MG63 (cell line): ENCODE measurements around the gene ZFPM1. TPM values are rescaled to one million over a fixed set of nuclear protein-coding genes. Genes with fewer than 3 reads are reported as not detected.

Experiments used
- DNase-seq: peaks from one replicate; pipeline ENCODE4 v3.0.0-alpha.2; 2020
- H3K27me3 ChIP-seq: fragments of 250-450 bp; sonication (Bioruptor Pico); 2 replicates; pipeline ENCODE4 v1.5.1; 2020; ENCODE audit warnings: mild to moderate bottlenecking, moderate library complexity
- H3K36me3 ChIP-seq: fragments of 250-450 bp; sonication (Bioruptor Pico); 2 replicates; pipeline ENCODE4 v1.5.1; 2020; ENCODE audit warnings: mild to moderate bottlenecking, moderate library complexity
- H3K4me3 ChIP-seq: fragments of 250-450 bp; sonication (Bioruptor Pico); 2 replicates; pipeline ENCODE4 v1.5.1; 2020; ENCODE audit warnings: mild to moderate bottlenecking, moderate library complexity
- H3K9me3 ChIP-seq: fragments of 250-450 bp; sonication (Bioruptor Pico); 2 replicates; pipeline ENCODE4 v1.5.1; 2020; ENCODE audit warnings: mild to moderate bottlenecking, moderate library complexity
- total RNA-seq: library from RNA; depleted of rRNA; stranded (reverse); fragments of >200 nt; shearing (Covaris generic); gene quantifications from 2 replicates; pipeline ENCODE4 v1.2.3, GENCODE V29; 2014; ENCODE audit warnings: low replicate concordance

Gene ZFPM1
- total RNA-seq, 1 experiment from 2014 or later: 0.33 TPM

DNA sequence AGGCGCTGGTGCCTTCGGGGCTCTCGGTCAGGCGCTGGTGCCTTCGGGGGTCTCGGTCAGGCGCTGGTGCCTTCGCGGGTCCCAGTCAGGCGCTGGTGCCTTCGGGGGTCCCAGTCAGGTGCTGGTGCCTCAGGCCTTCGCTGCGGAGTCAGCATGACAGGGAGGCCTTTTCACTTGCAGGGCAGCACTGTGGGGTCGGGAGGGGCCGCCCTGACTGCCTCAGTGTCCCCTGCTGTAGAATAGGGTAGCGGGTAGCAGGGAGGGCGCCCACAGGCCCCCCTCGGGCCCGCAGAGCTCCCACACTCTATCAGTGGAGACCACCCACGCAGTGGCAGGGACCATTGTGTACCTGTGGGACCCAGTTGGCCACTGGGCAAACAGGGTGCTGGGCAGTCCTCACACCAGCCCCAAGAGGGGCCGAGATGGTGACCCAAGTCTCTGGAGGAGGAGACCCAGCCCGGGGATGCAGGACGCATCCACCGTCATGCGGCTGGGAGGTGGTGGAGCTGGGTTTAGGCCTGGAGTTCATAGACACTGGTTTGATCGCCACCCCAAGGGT lies 38.0 kb downstream of the ZFPM1 start:
- Histone ChIP-seq H3K4me3 (no peak overlapping the region), H3K9me3 (no peaks in the 10 kb centered on the region), H3K27me3 (no peaks in the 10 kb centered on the region), H3K36me3 (no peaks in the 10 kb centered on the region)
- DNase-seq: no peak

DNA sequence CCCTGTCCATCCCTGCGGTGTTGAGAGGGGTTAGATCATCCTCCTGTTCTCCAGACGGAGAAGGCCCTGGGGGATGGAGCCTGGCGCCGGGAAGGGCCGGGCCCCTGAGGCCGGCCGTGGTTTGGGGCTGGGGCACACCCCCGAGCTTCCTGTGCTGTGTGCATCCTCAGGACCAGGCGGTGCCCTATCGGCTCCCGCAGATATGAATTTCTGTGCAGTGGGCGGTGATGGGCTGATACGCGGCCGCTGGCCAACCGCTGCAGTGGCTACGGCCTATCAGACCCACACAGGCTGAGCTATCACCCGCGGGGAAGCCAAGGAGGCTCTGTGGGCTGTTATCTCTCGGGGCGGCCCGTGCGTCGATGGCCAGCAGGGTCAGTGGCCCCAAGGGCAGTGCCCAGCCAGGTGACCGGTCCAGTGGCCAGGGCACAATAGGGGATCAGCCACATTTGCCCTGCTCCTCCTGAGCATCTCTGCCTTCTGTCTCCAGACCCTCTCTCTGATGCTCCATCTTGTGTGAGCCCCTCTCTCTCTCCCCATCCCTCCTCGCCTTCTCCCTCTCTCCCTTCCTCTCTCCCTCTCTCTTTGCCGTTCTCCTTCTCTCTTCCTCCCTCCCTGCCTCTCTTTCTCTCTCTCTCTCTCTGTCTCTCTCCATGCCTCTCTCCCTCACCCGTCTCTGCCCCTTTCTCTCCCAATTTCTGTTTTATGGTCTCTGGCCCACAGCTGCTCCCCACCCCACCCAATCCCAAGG lies 38.7 kb downstream of the ZFPM1 start:
- no peaks in the 10 kb centered on the region for H3K9me3 ChIP-seq
- DNase-seq: no peak
- no peak overlapping the region for H3K4me3 ChIP-seq
- no peaks in the 10 kb centered on the region for H3K27me3 ChIP-seq
- no peaks in the 10 kb centered on the region for H3K36me3 ChIP-seq

DNA sequence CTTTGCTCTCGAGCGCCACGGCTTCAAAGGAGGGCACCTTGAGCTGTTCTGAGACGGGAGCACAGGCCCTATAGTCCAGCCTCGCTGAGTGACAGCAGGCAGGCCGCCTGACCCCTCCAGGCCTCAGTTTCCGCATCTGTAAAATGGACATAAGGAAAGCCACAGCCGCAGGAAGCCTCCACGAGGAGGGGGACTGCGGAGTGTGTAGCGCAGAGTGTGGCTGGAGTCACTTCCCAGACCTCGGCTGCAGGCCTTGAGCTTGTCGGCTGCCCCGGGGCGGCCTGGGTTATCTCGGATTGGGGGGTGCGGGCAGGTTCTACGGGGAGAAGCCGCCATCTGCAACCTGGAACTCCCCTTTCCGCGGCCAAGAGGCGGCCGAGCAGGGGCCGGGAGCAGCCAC lies 40.8 kb downstream of the ZFPM1 start:
- Histone ChIP-seq H3K36me3 (no peaks in the 10 kb centered on the region), H3K9me3 (no peaks in the 10 kb centered on the region), H3K4me3 (no peak overlapping the region), H3K27me3 (no peaks in the 10 kb centered on the region)
- no peak for DNase-seq

DNA sequence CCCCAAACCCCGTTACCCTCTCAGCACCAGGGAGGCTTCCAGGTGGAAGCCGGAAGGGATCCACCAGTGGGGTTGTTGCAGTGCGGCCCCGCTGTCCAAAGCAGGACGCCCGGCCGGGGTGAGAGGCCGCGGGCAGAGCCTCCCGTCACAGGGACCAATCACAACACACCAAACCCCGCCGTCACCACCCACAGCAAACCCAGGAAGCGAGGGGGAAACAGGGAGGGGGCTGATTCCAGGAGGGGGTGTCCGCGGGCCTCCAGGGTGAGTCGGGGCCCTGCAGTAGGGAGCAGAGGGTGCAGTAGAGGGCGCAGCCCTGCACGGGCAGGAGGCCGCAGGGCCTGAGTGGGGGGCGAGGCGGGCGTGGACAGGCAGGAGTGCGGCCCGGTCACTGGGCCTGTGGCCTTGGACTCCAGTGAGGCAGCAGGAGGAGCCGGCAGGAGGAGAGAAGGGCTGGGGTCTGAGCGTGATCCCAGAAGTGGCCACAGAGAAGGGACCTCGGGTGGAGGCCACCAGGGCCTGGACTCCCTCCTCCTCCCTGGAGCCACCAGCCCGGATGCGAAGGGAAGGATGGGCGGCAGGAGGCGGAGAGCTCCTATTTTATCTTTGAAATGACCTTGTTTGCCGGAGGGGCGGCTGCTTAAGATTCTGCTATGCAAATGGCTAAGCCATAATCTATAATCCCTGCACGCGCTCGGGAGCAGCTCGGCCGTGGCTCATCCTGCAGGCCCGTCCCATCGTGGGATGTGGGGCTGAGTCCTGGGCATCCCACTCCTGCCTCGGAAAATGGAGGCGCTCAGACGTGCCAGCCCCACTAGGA lies 41.5 kb downstream of the ZFPM1 start:
- Histone ChIP-seq H3K27me3 (no peaks in the 10 kb centered on the region), H3K9me3 (no peaks in the 10 kb centered on the region), H3K36me3 (no peaks in the 10 kb centered on the region), H3K4me3 (no peak overlapping the region)
- no peak for DNase-seq

DNA sequence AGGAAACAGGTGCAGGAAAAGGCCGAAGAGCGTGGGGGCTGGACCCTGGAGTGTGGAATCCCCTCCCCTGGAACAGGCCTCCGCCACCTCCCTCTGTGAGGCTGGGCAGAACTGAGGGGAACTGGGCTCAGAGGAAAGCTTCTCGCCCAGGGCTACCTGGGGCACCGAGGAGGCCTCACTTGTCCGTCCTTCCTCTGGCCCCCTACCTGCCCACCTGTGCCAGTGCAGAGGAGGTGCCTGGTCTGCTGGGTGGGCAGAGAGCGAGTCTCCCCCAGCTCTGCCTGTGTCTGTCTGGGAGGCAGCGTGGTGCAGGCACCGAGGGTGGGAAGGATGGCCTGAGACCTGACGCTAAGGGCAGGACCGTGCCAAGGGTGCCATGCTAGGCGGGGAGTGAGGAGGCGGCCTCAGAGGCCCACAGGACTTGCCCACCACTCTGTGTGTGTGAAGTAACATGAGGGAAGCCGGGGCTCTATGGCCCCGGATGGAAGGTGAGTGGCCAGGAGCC lies 42.2 kb downstream of the ZFPM1 start:
- Histone ChIP-seq H3K9me3 (no peaks in the 10 kb centered on the region), H3K36me3 (no peaks in the 10 kb centered on the region), H3K27me3 (no peaks in the 10 kb centered on the region), H3K4me3 (no peak overlapping the region)
- DNase-seq: no peak

DNA sequence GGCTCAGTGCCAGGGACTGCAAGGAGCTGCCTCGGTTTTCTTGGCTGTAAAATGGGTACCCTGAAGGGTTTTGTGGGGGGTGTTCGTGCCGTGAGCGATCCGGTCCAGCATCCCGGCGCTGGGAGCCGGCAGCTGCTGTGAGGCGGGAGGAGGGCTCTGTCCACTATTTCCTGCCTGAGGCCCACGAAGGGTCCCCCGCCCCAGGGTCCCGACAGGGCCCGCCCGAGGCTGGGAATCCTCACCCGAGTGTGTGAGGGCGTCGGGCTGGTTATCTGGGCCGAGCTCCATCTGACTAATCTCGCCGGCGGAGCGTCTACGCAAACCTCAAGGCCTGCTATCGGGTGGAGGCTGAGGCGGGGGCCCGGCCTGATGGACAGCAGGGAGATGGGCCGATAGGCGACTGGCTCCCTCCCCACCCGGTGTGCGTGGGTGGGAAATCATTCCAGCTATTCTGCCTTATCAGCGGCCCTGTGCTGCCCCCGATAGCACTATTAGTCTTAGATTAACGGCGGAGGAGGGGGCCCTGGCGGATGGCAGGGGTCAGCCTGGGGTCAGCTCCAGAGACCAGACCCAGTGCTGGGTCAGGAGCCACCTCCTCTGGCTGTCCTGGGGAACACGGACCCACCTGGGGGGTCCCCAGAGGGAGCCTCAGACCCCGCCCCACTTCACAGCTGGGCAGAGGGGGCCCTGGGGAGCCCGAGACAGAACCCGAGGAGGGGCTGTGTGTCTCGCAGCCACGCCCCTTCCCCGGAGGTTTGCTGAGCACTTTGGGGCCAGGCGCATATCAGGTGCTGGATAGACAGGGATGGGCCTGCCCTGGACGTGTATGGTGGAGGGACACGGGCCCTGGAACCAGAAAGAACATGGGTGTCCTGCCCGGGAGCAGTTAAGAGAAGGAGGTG lies 44.7 kb downstream of the ZFPM1 start:
- no peaks in the 10 kb centered on the region for H3K27me3 ChIP-seq
- no peak overlapping the region for H3K4me3 ChIP-seq
- no peaks in the 10 kb centered on the region for H3K36me3 ChIP-seq
- no peak for DNase-seq
- H3K9me3 ChIP-seq: no peaks in the 10 kb centered on the region

DNA sequence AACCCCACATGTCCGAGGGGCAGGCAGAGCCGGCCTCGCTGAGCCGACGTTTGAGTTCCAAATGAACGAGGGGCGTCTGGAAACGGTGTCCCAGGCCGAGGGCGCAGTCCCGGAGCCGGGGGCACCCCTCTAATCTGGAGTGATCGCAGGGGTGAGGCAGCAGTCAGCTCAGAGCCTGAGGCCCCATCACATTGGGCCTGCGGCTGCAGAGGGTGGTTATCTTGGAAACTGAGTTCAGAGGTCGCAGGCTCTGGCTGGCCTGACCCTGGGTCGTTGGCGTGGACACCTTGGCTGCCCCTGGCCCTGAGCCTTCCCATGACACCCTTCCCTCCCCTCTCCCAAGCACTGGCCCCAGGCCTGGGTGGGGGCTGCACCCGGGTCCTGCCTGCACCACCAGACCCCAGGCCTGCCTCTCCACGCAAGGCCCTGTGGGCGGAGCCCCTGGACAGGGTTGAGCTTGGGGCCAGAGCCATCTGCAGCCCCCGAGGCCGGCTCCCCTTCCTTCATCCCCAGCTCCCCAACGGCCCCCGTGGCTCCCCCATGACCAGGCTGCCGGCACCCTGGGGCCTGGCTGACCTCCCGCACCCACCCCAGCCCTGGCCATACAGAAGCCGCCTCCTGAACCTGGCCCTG lies 45.6 kb downstream of the ZFPM1 start:
- DNase-seq: no peak
- Histone ChIP-seq H3K4me3 (no peak overlapping the region), H3K36me3 (no peaks in the 10 kb centered on the region), H3K27me3 (no peaks in the 10 kb centered on the region), H3K9me3 (no peaks in the 10 kb centered on the region)

DNA sequence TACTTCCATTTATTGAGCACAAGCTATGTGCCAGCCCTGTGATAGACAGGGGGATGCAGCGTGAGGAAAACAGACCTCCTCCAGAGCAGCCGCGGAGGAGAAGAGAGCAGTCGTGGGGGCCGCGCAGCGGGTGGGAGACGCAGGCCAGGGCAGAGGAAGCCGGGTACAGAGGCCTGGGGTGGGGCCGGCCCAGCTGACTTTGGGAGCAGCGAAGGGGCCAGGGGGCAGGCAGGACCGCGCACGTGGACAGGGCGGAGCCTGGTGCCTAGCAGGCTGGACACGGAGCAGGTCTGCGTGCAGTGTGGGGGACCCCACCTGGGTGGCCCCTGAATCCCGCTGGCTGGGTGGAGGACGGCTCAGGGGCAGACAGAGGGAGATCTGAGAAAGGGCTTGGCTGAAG lies 46.2 kb downstream of the ZFPM1 start:
- Histone ChIP-seq H3K36me3 (no peaks in the 10 kb centered on the region), H3K9me3 (no peaks in the 10 kb centered on the region), H3K4me3 (no peak overlapping the region), H3K27me3 (no peaks in the 10 kb centered on the region)
- DNase-seq: no peak

DNA sequence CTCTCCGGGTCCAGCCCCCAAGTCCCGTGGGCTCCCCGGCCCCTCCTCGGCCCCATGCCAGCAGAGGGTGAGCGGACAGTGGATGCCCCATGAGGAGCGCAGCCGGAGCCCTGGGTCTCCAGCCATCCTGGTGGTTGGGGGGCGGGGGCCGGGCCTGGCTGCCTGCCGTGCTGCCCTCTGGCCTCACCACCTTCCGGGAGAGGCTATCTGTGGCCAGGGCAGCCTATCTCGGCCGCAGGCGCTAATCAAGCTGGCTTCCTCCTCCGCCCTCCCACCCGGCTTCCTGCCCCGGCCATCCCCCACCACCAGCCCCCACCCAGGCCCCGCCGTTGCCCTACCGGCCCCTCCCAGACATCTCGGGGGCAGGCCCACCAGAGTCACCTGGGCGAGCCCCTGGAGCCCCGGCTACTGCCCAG lies 46.8 kb downstream of the ZFPM1 start:
- Histone ChIP-seq H3K9me3 (no peaks in the 10 kb centered on the region), H3K4me3 (no peak overlapping the region), H3K36me3 (no peaks in the 10 kb centered on the region), H3K27me3 (no peaks in the 10 kb centered on the region)
- DNase-seq: no peak

DNA sequence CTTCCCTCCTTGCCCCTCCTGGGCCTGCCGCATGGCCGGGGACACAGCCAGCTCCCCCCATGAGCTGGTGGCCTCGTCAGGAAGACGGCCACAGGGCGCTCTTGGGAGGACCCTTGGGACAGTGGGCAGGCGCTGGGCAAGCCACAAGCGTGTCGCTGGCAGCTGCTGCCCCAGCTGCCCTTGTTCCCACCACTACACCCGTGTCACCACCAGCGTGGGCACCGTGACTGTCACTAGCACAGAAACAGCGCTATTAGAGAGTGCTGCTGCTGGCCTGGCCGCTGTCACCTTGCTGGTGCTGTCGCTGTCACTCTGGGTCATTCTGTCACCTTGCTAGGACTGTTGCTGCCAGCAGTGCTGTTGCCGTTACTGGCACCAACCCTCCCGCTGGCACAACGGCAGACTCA lies 47.2 kb downstream of the ZFPM1 start:
- no peaks in the 10 kb centered on the region for H3K9me3 ChIP-seq
- no peak for DNase-seq

DNA sequence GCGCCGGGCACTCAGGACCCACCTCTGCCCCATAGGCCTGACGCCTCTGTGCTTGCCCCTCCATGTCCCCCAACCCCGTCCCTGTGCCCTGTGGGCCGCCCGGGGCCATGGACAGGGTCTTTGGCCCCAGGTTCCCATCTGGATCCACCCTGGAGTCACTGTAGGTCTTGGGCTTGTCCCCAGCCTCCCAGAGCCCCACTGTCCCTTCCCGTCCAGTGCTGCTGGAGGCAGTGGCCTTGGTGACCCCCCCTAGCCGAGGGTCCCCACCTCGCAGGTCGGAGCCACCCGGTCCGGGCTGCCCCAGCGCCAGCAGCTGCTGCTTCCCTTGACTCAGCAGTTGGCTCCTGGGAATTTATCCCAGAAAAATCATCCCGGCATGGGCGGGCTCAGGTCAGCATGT lies 49.3 kb downstream of the ZFPM1 start:
- Histone ChIP-seq H3K36me3 (no peaks in the 10 kb centered on the region), H3K4me3 (no peak overlapping the region), H3K9me3 (no peaks in the 10 kb centered on the region), H3K27me3 (no peaks in the 10 kb centered on the region)
- no peak for DNase-seq

More for the DNA sequence above, 47.2 kb downstream of the ZFPM1 start:
- Histone ChIP-seq H3K4me3 (no peak overlapping the region), H3K36me3 (no peaks in the 10 kb centered on the region), H3K27me3 (no peaks in the 10 kb centered on the region)

DNA sequence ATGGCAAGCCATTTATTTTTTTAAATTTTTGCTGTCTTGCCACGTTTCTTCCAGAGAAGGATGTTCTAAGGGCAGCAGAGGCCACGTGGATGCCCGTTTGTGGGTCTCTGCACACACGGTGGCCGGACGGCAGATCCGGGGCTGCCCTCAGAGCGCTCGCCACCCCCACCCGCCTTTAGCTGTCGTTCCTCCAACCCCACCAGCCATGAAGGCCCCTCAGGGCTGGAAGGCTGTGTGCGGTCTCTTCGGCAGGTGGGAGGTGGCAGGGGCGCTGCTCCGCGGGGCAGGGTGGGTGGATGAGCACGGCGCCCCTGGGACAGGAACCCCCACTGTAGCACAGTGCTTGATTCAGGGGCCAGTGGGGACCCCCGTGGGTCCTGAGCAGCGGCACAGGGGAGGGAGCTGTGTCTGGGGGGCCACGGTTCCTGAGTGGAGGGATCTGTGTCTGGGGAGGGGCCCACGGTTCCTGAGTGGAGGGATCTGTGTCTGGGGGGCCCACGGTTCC lies 49.7 kb downstream of the ZFPM1 start:
- Histone ChIP-seq H3K9me3 (no peaks in the 10 kb centered on the region), H3K27me3 (no peaks in the 10 kb centered on the region), H3K36me3 (no peaks in the 10 kb centered on the region), H3K4me3 (no peak overlapping the region)
- DNase-seq: no peak

DNA sequence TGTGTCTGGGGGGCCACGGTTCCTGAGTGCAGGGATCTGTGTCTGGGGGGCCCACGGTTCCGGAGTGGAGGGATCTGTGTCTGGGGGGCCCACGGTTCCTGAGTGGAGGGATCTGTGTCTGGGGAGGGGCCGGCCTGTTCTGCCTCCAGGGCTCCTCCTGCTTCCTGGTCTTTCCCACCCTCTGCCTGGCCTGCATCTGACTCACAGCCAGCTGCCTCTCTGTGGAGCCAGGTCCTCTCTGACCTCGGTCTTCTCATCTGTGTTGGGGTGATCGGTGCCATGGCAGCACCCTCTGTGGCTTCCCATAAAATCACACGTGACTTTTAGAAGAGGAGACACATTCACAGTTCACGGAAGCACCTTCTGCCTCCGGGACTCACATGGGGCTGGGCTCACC lies 50.3 kb downstream of the ZFPM1 start:
- H3K27me3 ChIP-seq: no peaks in the 10 kb centered on the region
- H3K4me3 ChIP-seq: no peak overlapping the region
- H3K9me3 ChIP-seq: no peaks in the 10 kb centered on the region
- DNase-seq: no peak
- H3K36me3 ChIP-seq: no peaks in the 10 kb centered on the region

DNA sequence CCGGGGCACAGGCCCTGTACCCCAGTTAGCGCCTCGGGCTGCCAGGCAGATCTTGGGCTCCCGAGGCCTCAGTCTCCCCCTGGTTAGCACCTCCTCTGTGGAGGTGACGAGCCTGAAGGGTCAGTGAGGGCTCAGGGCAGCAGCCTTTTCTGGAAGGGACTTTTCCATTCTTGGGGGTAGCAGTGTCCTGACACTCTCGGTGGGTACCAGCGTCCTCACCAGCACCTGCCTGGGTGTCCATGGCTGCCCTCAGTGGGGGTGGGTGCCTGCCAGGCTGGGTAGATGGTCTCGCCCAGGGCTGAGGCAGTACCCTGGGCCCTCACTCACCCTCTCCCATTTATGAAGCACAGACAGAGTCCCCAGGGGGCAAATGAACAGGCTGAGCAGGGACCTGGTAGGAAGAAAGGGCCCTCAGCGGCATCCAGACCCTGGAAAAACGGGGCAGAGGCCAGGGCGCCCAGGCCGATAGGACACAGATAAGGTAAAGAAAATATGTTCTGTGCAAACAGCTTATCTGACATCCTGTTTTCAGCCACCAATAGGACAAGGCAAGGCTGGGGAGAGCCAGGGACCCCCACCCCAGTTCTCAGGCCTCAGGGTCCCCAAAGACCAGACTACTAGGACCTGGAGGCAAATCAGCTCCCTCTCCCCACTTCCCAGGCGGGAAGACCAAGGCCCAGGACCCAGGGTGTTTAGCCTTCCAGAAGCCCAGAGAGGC lies 50.9 kb downstream of the ZFPM1 start:
- Histone ChIP-seq H3K4me3 (no peak overlapping the region), H3K9me3 (no peaks in the 10 kb centered on the region), H3K36me3 (no peaks in the 10 kb centered on the region), H3K27me3 (no peaks in the 10 kb centered on the region)
- DNase-seq: no peak
